HG02973 (cell line): ENCODE data around the gene PARP11.
"Not testable (repeated sequence)": the region's sequence is repeated elsewhere in the genome, so short reads cannot be mapped to it uniquely, and the experiment has no call there.

Source experiments
- ATAC-seq: cut with Tn5 transposase; IDR thresholded peaks from one replicate; pipeline ENCODE4 v1.9.1; 2021; ENCODE audit warnings: moderate library complexity; ENCODE audit not compliant: unreplicated experiment

PARP11 gene

DNA sequence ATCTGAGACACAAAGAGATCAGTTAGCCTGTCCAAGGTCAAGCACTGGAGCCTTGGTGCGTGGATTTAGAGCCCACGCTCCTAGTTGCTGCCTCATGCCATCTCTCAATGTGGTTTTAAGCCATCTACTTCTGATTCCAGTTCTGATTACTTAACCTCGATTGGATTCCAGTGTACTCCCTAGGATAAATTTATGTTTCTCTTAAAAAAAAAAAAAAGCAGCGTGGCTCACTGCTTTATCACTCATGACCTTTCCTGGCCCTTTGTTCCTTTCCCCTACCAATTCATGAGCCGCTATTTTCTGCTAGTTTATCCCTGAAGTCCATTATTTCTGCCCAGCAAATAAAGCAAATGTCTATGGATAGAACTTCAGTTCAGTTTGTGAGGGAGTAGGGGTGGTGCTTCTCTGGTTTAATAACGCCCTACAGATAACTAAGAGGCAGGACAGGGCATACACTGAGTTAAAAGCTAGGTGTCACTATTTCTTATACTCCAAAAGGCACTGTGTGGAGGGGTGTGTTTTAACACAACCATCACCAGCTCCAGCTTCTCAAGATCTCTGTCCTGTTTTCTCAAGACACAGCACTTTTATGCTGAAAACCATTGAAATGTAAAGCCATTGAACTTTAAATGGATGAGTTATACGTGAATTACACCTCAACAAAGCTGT is 9.8 kb upstream of the PARP11 start:
- no peak for ATAC-seq

DNA sequence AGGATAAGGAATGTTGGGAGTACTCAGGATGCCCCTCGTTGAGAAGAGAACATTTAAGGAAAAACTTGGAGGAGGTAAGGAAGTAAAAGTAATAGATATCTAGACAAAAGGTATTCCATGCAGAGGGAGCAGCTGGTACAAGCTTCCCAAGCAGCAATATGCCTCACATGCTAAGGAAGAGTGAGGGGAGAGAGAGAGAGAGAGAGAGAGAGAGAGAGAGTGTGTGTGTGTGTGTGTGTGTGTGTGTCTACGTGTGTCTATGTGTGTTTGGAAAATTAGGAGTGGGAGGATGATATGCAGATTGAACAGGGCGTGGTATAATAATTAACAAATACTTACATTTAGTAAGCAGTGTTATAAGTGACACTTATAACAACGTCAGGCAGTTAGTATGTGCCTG is 9.2 kb upstream of the PARP11 start:
- no peak for ATAC-seq

DNA sequence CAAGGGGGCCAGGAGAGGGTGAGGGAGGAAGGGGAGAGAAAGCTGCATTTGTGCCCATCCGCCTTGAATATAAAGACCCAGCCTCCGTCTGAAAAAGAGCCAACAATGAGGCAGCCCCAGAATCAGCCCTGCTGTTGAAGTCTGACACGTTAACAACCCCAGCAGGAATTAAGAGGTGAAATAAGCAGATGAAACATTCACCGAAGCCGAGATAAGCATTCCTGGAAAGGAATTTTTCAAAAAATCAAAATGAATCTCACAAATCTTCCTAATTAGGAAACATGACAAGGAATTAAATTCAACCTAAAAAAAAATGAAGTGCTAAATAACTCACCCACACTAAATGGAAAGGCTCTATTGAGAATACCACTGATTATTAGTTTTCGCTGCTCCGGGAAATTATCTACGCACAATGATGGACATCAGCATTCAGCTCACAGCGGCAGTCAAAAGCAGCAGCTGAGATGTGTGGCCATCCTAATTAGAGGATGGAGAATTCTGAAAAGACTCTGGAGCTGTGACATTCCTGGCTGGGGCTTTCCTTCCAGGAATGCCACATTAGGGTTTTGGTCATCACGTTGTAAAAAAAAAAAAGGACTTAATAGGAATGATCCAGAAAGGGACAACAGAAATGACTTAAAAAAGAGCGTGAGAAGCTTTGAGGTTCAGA is 8.2 kb upstream of the PARP11 start:
- no peak for ATAC-seq

- no peak for ATAC-seq
Measured at GRCh38 chr12:3879846-3880245, 6.6 kb upstream of the PARP11 start.

GRCh38 chr12:3871356-3871755 is 1.8 kb downstream of the PARP11 start:
- no peak for ATAC-seq

DNA sequence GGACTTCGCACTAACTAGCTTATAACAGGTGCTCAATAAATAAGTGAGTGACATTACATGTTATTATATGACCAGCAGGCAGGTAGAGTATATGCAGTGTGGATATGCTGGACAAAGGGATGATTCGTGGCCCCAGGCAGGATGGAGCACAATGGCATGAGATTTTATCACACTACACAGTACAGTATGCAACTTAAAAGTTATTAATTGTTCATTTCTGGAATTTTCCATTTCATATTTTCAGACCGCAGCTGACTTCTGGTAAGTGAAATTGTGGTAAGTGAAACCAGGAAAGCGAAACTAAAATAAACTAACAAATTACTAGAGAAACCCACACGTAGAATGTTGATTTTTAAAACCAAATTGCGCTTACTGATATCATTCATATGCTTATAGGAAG is 3.3 kb downstream of the PARP11 start:
- no peak for ATAC-seq

- no peak for ATAC-seq
Measured at GRCh38 chr12:3869433-3869832, 3.8 kb downstream of the PARP11 start.

DNA sequence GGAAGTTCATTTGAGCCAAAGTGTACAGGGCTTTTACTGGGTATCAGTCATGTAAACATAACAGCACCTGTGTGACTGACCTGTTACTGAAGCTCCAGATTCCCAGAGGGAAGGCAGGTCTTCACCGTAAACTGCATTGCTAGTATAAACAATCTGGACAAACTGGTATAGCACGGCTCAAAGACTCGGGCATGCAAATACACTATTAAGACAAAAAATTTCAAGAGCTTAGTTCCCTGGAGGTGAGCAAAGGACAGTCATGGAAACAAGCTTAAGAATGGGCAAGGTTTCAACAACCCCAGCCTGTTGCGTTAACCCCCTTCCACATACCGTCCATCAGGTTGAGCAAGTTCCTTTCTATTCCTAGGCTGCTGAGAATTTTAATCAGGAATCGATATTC is 9.4 kb downstream of the PARP11 start:
- ATAC-seq = no peak

DNA sequence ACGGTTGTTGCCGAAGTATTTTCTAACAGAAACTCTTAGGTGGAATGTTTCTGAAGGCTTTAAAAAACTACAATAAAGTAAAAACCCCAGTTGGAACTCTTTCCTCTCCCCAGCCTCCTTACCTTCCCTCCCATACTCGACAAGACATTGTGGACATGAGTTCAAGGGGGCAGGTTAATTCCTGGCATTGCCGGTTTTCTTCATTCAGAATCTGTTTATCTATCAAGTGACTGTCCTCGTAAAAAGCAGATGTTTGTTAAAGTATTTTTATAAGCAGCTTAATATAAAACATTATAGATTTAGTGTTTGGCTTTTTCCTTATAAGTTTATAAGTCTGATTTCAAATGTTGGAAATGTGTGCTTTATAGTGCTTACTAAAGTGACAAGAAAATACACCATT is 30.7 kb downstream of the PARP11 start:
- no peak for ATAC-seq

DNA sequence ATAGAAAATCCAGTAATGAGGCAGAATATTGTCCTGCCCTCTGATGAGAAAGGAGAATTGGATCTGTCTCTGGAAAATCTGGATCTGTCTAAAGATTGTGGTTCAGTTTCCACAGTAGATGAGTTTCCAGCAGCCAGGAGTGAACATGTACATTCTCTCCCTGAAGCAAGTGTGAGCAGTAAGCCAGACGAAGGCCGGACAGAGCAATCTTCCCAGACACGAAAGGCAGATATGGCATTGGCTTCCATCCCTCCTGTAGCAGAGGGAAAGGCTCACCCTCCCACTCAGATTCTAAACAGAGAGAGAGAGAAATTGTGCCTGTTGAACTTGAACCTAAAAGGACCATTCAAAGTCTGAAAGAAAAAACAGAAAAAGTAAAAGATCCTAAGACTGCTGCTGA is 31.4 kb downstream of the PARP11 start:
- no peak for ATAC-seq

- not testable (repeated sequence) for ATAC-seq
Measured at GRCh38 chr12:3840833-3841232, 32.4 kb downstream of the PARP11 start.

DNA sequence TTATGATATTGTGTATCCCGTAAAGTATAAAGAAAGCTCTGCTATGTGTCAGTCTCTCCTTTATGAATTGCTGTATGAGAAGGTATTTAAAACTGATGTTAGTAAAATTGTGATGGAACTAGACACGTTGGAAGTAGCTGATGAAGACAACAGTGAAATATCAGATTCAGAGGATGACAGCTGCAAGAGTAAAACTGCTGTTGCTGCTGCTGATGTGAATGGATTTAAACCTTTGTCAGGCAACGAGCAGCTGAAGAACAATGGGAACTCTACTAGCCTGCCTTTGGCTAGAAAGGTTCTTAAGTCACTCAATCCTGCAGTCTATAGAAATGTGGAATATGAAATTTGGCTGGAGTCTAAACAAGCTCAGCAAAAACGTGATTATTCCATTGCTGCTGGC is 33.5 kb downstream of the PARP11 start:
- ATAC-seq = not testable (repeated sequence)

DNA sequence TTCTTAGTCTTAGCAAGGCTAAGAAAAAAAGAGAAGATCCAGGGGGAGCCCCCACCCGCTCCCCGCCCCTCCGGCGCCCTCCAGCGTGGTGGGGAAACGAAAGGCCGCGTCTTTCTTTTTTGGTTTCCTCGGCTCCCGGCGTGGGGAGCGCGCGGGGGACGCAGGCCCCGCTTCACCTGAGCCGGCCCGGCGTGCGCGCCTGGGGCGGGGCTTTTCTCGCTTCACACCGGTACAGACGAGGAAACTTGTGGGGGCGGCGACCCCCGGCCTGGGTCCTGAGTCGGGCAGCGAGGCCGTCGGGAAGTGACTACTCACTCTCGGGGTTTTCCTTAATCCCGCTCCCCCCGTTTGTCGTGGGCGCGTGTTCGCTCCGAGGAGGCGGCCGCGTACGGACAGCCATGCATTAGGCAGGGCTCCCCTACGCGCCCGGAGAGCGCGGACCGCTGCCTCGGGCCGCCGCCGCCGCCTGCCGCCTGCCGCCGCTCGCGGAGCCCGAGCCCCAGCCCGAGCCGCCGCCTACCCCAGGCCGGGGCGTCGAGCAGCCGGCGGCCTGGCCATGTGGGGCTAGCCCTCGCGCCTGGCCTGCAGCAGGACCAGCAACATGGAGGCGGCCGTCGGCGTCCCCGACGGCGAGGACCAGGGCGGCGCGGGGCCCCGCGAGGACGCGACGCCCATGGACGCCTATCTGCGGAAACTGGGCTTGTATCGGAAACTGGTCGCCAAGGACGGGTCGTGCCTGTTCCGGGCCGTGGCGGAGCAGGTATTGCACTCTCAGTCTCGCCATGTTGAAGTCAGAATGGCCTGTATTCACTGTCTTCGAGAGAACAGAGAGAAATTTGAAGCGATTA is 34.3 kb downstream of the PARP11 start:
- ATAC-seq = not testable (repeated sequence)

- ATAC-seq = no peak
Measured at GRCh38 chr12:3838076-3838475, 35.1 kb downstream of the PARP11 start.

DNA sequence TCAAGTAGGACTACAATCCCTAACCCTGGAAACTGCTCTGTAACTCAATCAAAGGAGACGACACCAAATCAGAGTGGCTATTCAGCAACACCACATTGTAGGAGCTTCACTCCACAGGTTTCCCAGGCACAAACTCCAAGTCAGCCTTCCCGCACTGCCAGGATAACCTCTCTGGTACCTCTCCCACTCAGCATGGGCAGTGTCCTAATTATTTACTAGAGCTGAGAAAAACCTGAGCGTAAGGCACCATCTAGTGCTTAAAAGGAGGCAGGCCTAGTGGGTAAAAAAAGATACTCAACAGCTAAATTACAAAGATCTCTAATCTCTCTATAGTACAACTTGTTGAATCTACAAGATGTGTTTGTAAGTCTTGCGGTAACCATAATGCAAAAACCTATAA is 36.1 kb downstream of the PARP11 start:
- ATAC-seq = no peak

DNA sequence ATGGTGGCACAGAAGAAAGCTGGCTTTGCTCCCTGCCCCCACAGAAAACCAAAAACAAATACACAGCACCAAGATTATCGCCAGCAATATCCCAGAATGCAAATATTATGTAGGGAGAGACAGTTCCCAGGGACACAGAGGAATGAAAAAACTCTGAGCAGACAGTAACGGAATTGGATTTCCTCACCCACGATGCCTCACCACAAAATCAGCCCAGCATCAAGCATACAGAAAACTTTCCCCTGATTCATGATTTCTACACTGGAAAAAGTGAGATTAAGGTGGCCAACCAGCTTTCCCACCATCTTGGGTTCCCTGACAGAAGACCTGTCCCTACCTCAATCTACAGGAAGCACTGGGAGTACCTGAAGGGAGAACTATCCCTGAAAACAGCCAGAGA is 36.6 kb downstream of the PARP11 start:
- ATAC-seq = no peak

- no peak for ATAC-seq
Measured at GRCh38 chr12:3835914-3836313, 37.3 kb downstream of the PARP11 start.

- ATAC-seq = no peak
Measured at GRCh38 chr12:3834774-3835173, 38.4 kb downstream of the PARP11 start.

DNA sequence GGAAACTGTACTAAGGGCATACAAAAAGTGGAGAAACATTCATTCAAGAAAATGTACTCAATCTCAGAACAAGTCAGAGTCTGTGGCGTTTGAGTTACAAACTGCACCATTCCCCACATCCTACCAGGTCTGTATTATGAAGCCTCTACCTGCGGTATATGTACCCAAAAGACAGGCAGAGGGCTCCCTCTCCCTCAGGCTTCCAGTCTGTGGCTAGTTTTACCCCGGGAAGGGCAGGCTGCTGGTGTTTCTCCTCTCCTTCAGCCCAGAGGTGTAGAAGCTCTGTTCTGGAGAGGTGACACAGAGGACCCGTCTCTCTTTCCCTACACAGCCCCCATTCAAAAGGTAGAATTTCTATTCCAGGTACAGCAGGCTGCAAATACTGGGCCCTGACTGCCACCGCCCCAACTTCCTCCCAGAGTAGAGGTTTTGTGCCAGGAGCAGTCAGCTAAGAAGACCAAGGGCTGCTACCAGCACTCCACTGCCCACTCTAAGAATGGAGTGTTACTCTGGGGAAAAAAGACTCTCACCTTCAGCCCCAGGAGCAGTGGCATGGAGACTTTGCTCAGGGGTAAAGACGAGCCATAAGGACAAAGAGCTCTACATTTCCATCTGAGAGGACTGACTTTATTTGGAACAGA is 39.4 kb downstream of the PARP11 start:
- ATAC-seq = no peak

GRCh38 chr12:3832738-3833137 is 40.5 kb downstream of the PARP11 start:
- ATAC-seq = no peak

DNA sequence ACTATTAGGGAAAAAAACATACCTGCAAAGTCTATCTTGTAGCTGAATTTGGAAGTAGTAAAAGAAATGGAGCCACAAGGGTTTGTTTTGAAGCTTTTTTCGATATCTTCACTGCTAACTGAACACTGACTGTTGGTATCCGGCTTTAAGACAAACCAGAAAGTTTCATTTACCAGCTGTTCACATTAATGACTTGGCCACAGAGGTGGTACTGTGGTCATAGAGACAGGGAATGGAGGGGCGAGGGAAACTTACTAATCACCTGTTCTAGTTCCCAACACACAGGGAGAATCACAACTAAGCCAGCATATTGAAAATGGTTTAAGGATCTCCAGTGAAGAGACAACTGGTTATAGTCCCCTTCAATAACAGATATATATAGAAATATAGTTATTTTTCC is 44.3 kb downstream of the PARP11 start:
- no peak for ATAC-seq
